Measurements from ENCODE around the gene ZFP69B. TPM values are rescaled to one million over a fixed set of nuclear protein-coding genes. Genes with fewer than 3 reads are reported as not detected.

Gene ZFP69B
- total RNA-seq, 6 donors from 2014 or later = 0.76 to 1.7 (median 1.4) TPM; not detected in 2

- no peak for DNase-seq
These were observed 19.1 kb downstream of the ZFP69B start for GRCh38 chr1:40469327-40469726.

GRCh38 chr1:40475268-40475667, 25.0 kb downstream of the ZFP69B start:
- Histone ChIP-seq H3K4me3 (no peak overlapping the region), H3K36me3 (no peaks in the 10 kb centered on the region), H3K27ac (no peak overlapping the region), H3K9me3 (peaks cover 14 to 27% (median 19%) of the 10 kb centered on the region in 4 donors), H3K4me1 (peaks cover 0 to 15% (median 7%) of the 10 kb centered on the region in 4 donors), H3K27me3 (no peaks in the 10 kb centered on the region)
- no peak for ATAC-seq (ENCODE audit: low FRiP score in 2 of 2)
- WGBS, 2 donors = 98 to 100% methylated on average over 2 of the region's 2 CpGs
- TF ChIP-seq EP300 (IDR thresholded peaks at IDR 0.05) (no peak), POLR2AphosphoS5 (IDR thresholded peaks at IDR 0.05) (no peak), POLR2A (IDR thresholded peaks at IDR 0.05) (no peak), CTCF (IDR thresholded peaks at IDR 0.05) (no peak)
- no peak for DNase-seq

More at GRCh38 chr1:40469327-40469726, 19.1 kb downstream of the ZFP69B start:
- Histone ChIP-seq H3K9me3 (peaks cover 52 to 71% (median 59%) of the 10 kb centered on the region in 4 donors), H3K4me1 (no peaks in the 10 kb centered on the region), H3K27me3 (no peaks in the 10 kb centered on the region), H3K4me3 (no peak overlapping the region), H3K36me3 (no peaks in the 10 kb centered on the region), H3K27ac (no peak overlapping the region)
- no peak for TF ChIP-seq EP300 (IDR thresholded peaks at IDR 0.05)
- TF ChIP-seq CTCF (IDR thresholded peaks at IDR 0.05) = no peak
- no peak for TF ChIP-seq POLR2A (IDR thresholded peaks at IDR 0.05)
- no peak for TF ChIP-seq POLR2AphosphoS5 (IDR thresholded peaks at IDR 0.05)
- no peak for ATAC-seq (ENCODE audit: low FRiP score in 2 of 2)
- 96 to 97% methylated on average over 2 of the region's 2 CpGs for WGBS, 2 donors

- ATAC-seq (ENCODE audit: low FRiP score in 2 of 2) (peak; percentile 83 to 98), DNase-seq (peak; percentile 67 to 95)
- Histone ChIP-seq H3K36me3 (peaks cover 0 to 3% (median 0%) of the 10 kb centered on the region in 4 donors), H3K4me1 (peaks cover 0 to 15% (median 7%) of the 10 kb centered on the region in 4 donors), H3K9me3 (peaks cover 9 to 22% (median 14%) of the 10 kb centered on the region in 4 donors), H3K4me3 (peak within 1 kb of the TSS; percentile 32 to 97 (median 82)), H3K27me3 (no peaks in the 10 kb centered on the region), H3K27ac (peak within 1 kb of the TSS; percentile 59 to 75 (median 67))
- WGBS, 2 donors = 0 to 1% methylated on average over 28 to 37 of the region's 65 CpGs
- TF ChIP-seq EP300 (IDR thresholded peaks at IDR 0.05) (no peak), POLR2A (IDR thresholded peaks at IDR 0.05) (peak in 2 of 4 donors; percentile 27 to 73), CTCF (IDR thresholded peaks at IDR 0.05) (peak in 1 of 6 experiments; percentile 14), POLR2AphosphoS5 (IDR thresholded peaks at IDR 0.05) (peak; percentile 15 to 29)
These were observed 26.8 kb downstream of the ZFP69B start, which contains the start of gene ZFP69 for GRCh38 chr1:40476924-40477677. Gene ZFP69, plus strand, starts transcription at chr1:40477290. Its CDS starts 2,072 bp downstream, at chr1:40479362.

- 6 to 8% methylated on average over 10 to 12 of the region's 17 CpGs for WGBS, 2 donors
- H3K36me3 ChIP-seq = peaks cover 0 to 7% (median 0%) of the 10 kb centered on the region in 4 donors
- peaks cover 0 to 15% (median 7%) of the 10 kb centered on the region in 4 donors for H3K4me1 ChIP-seq
- peak overlapping the region; percentile 59 to 75 (median 67) for H3K27ac ChIP-seq
- TF ChIP-seq EP300 (IDR thresholded peaks at IDR 0.05) (no peak), POLR2A (IDR thresholded peaks at IDR 0.05) (no peak), CTCF (IDR thresholded peaks at IDR 0.05) (no peak)
- DNase-seq (no peak), ATAC-seq (ENCODE audit: low FRiP score in 2 of 2) (peak; percentile 54 to 58)
- no peaks in the 10 kb centered on the region for H3K27me3 ChIP-seq
- H3K9me3 ChIP-seq = peaks cover 9 to 20% (median 14%) of the 10 kb centered on the region in 4 donors
- peak overlapping the region; percentile 32 to 97 (median 82) for H3K4me3 ChIP-seq
These were observed 27.4 kb downstream of the ZFP69B start for GRCh38 chr1:40477678-40478053.

Measured in upper lobe of left lung (tissue), 6 donors.